Measurements from ENCODE around the gene ZNF93.
"Not testable (repeated sequence)": the region's sequence is repeated elsewhere in the genome, so short reads cannot be mapped to it uniquely, and the experiment has no call there.

ZNF93 gene

GRCh38 chr19:19957766-19958165 is 57.0 kb downstream of the ZNF93 start:
- H3K27me3 ChIP-seq (ENCODE audit: insufficient read depth, low read length, poor library complexity); H3K79me2 ChIP-seq (ENCODE audit: control insufficient read depth, insufficient read depth, low read length); H3K27ac ChIP-seq (ENCODE audit: low read depth, low read length); H3K36me3 ChIP-seq (ENCODE audit: control insufficient read depth, insufficient read depth, low read length); H4K5ac ChIP-seq (ENCODE audit: low read length); H2BK15ac ChIP-seq (replicated peaks; ENCODE audit: low read depth); H3K56ac ChIP-seq (ENCODE audit: low read length); H4K8ac ChIP-seq (ENCODE audit: low read depth, low read length); H3K79me1 ChIP-seq (ENCODE audit: low read length); H2BK5ac ChIP-seq (ENCODE audit: low read length); H3K4me3 ChIP-seq (ENCODE audit: low read length); H3K4ac ChIP-seq (ENCODE audit: low read depth, low read length); H3K4me1 ChIP-seq (ENCODE audit: control insufficient read depth, low read depth, low read length); H3K18ac ChIP-seq (ENCODE audit: low read length); H3K9ac ChIP-seq (ENCODE audit: low read length); DNase-seq; H3K23ac ChIP-seq (ENCODE audit: low read length); H2AK5ac ChIP-seq (ENCODE audit: low read length); H2BK120ac ChIP-seq (ENCODE audit: low read depth, low read length); H3K4me2 ChIP-seq (ENCODE audit: low read length): not testable (repeated sequence)
- WGBS (ENCODE audit: extremely low coverage, insufficient coverage, low lambda C conversion rate), result no CpG with 5 or more reads among the region's 8 CpGs

- not testable (repeated sequence) for H3K79me1 ChIP-seq (ENCODE audit: low read length); H3K4me3 ChIP-seq (ENCODE audit: low read length); H4K5ac ChIP-seq (ENCODE audit: low read length)
Observed at GRCh38 chr19:19959151-19959799, 58.5 kb downstream of the ZNF93 start.

GRCh38 chr19:19964416-19964815 is 63.7 kb downstream of the ZNF93 start:
- no peak overlapping the region for H4K5ac ChIP-seq (ENCODE audit: low read length)

More at GRCh38 chr19:19959151-19959799, 58.5 kb downstream of the ZNF93 start:
- no CpG with 5 or more reads among the region's 9 CpGs for WGBS (ENCODE audit: extremely low coverage, insufficient coverage, low lambda C conversion rate)
- peak; percentile 79 for DNase-seq
- not testable (repeated sequence) for H3K36me3 ChIP-seq (ENCODE audit: control insufficient read depth, insufficient read depth, low read length); H3K27me3 ChIP-seq (ENCODE audit: insufficient read depth, low read length, poor library complexity); H4K8ac ChIP-seq (ENCODE audit: low read depth, low read length); H3K18ac ChIP-seq (ENCODE audit: low read length); H3K27ac ChIP-seq (ENCODE audit: low read depth, low read length); H2AK5ac ChIP-seq (ENCODE audit: low read length); H3K23ac ChIP-seq (ENCODE audit: low read length); H3K56ac ChIP-seq (ENCODE audit: low read length); H2BK15ac ChIP-seq (replicated peaks; ENCODE audit: low read depth); H3K4ac ChIP-seq (ENCODE audit: low read depth, low read length); H2BK5ac ChIP-seq (ENCODE audit: low read length); H3K9ac ChIP-seq (ENCODE audit: low read length); H3K4me1 ChIP-seq (ENCODE audit: control insufficient read depth, low read depth, low read length); H3K79me2 ChIP-seq (ENCODE audit: control insufficient read depth, insufficient read depth, low read length); H2BK120ac ChIP-seq (ENCODE audit: low read depth, low read length); H3K4me2 ChIP-seq (ENCODE audit: low read length)

GRCh38 chr19:19966126-19966525 is 65.4 kb downstream of the ZNF93 start:
- not testable (repeated sequence) for DNase-seq; H3K4me3 ChIP-seq (ENCODE audit: low read length); H3K27ac ChIP-seq (ENCODE audit: low read depth, low read length); H2BK15ac ChIP-seq (replicated peaks; ENCODE audit: low read depth); H3K4me1 ChIP-seq (ENCODE audit: control insufficient read depth, low read depth, low read length); H3K9ac ChIP-seq (ENCODE audit: low read length); H3K18ac ChIP-seq (ENCODE audit: low read length); H4K5ac ChIP-seq (ENCODE audit: low read length); H4K8ac ChIP-seq (ENCODE audit: low read depth, low read length); H3K23ac ChIP-seq (ENCODE audit: low read length); H3K4me2 ChIP-seq (ENCODE audit: low read length); H2BK120ac ChIP-seq (ENCODE audit: low read depth, low read length); H3K36me3 ChIP-seq (ENCODE audit: control insufficient read depth, insufficient read depth, low read length); H3K79me1 ChIP-seq (ENCODE audit: low read length); H2AK5ac ChIP-seq (ENCODE audit: low read length); H3K79me2 ChIP-seq (ENCODE audit: control insufficient read depth, insufficient read depth, low read length); H3K27me3 ChIP-seq (ENCODE audit: insufficient read depth, low read length, poor library complexity); H2BK5ac ChIP-seq (ENCODE audit: low read length); H3K4ac ChIP-seq (ENCODE audit: low read depth, low read length); H3K56ac ChIP-seq (ENCODE audit: low read length)
- WGBS (ENCODE audit: extremely low coverage, insufficient coverage, low lambda C conversion rate), result no CpG with 5 or more reads among the region's 3 CpGs

More at GRCh38 chr19:19964416-19964815, 63.7 kb downstream of the ZNF93 start:
- H3K79me2 ChIP-seq (ENCODE audit: control insufficient read depth, insufficient read depth, low read length), result no peaks in the 10 kb centered on the region
- H2BK15ac ChIP-seq (replicated peaks; ENCODE audit: low read depth), result no peak overlapping the region
- DNase-seq, result no peak
- no peak overlapping the region for H3K18ac ChIP-seq (ENCODE audit: low read length)
- no peaks in the 10 kb centered on the region for H3K36me3 ChIP-seq (ENCODE audit: control insufficient read depth, insufficient read depth, low read length)
- no peaks in the 10 kb centered on the region for H3K4me1 ChIP-seq (ENCODE audit: control insufficient read depth, low read depth, low read length)
- H3K4me2 ChIP-seq (ENCODE audit: low read length), result no peak overlapping the region
- H2AK5ac ChIP-seq (ENCODE audit: low read length), result no peak overlapping the region
- no peak overlapping the region for H2BK5ac ChIP-seq (ENCODE audit: low read length)
- WGBS (ENCODE audit: extremely low coverage, insufficient coverage, low lambda C conversion rate), result no CpG with 5 or more reads among the region's 7 CpGs
- no peak overlapping the region for H4K8ac ChIP-seq (ENCODE audit: low read depth, low read length)
- H3K4me3 ChIP-seq (ENCODE audit: low read length), result no peak overlapping the region
- no peak overlapping the region for H3K56ac ChIP-seq (ENCODE audit: low read length)
- no peak overlapping the region for H3K4ac ChIP-seq (ENCODE audit: low read depth, low read length)
- no peak overlapping the region for H3K23ac ChIP-seq (ENCODE audit: low read length)
- no peak overlapping the region for H3K27ac ChIP-seq (ENCODE audit: low read depth, low read length)
- H3K9ac ChIP-seq (ENCODE audit: low read length), result no peak overlapping the region
- no peaks in the 10 kb centered on the region for H3K79me1 ChIP-seq (ENCODE audit: low read length)
- H3K27me3 ChIP-seq (ENCODE audit: insufficient read depth, low read length, poor library complexity), result no peaks in the 10 kb centered on the region
- no peak overlapping the region for H2BK120ac ChIP-seq (ENCODE audit: low read depth, low read length)

DNA sequence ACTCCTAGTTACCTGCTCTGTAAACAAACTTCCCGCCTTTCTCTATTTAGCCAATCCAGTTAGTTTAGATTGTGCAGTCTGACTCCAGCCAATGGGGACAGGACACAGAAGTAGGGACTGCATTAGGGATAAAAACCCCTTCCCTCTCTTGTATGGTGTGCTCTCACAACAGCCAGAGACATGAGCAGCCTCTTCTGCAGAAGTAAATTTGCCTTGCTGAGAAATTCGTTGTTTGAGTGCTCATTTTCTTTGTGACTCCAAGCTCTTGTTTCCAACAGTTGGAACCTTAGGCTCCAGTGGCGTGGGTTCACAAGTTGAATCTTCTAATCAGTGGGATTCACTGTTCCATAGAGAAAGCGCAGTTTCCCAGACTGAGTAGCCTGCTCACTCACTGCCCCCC is 66.1 kb downstream of the ZNF93 start:
- no peaks in the 10 kb centered on the region for H3K4me1 ChIP-seq (ENCODE audit: control insufficient read depth, low read depth, low read length)
- no peak overlapping the region for H4K8ac ChIP-seq (ENCODE audit: low read depth, low read length)
- no peaks in the 10 kb centered on the region for H3K79me2 ChIP-seq (ENCODE audit: control insufficient read depth, insufficient read depth, low read length)
- H2BK5ac ChIP-seq (ENCODE audit: low read length), result no peak overlapping the region
- H3K36me3 ChIP-seq (ENCODE audit: control insufficient read depth, insufficient read depth, low read length), result no peaks in the 10 kb centered on the region
- no peak overlapping the region for H3K4ac ChIP-seq (ENCODE audit: low read depth, low read length)
- no peak overlapping the region for H3K23ac ChIP-seq (ENCODE audit: low read length)
- no CpG with 5 or more reads among the region's 4 CpGs for WGBS (ENCODE audit: extremely low coverage, insufficient coverage, low lambda C conversion rate)
- H3K27ac ChIP-seq (ENCODE audit: low read depth, low read length), result no peak overlapping the region
- H3K4me3 ChIP-seq (ENCODE audit: low read length), result no peak overlapping the region
- H2BK15ac ChIP-seq (replicated peaks; ENCODE audit: low read depth), result no peak overlapping the region
- H3K4me2 ChIP-seq (ENCODE audit: low read length), result no peak overlapping the region
- no peak overlapping the region for H2AK5ac ChIP-seq (ENCODE audit: low read length)
- no peak overlapping the region for H2BK120ac ChIP-seq (ENCODE audit: low read depth, low read length)
- no peak overlapping the region for H3K18ac ChIP-seq (ENCODE audit: low read length)
- H4K5ac ChIP-seq (ENCODE audit: low read length), result no peak overlapping the region
- no peak overlapping the region for H3K56ac ChIP-seq (ENCODE audit: low read length)
- peak; percentile 18 for DNase-seq
- H3K9ac ChIP-seq (ENCODE audit: low read length), result no peak overlapping the region
- H3K79me1 ChIP-seq (ENCODE audit: low read length), result no peaks in the 10 kb centered on the region
- no peaks in the 10 kb centered on the region for H3K27me3 ChIP-seq (ENCODE audit: insufficient read depth, low read length, poor library complexity)

Data from mesendoderm (in vitro differentiated cells).